HEK293 (cell line): Measurements from ENCODE around the gene KRTAP24-1.

Source experiments
- KLF10 ChIP-seq: fragments of 450-650 bp; IDR thresholded peaks from 2 replicates; pipeline ENCODE4 v1.5.1; 2018; ENCODE audit warnings: missing biosample characterization, mild to moderate bottlenecking, missing genetic modification characterization
- YY1 ChIP-seq: fragments of 450-650 bp; formaldehyde crosslinking; IDR thresholded peaks from 2 replicates; pipeline ENCODE4 v1.5.1; 2018; ENCODE audit warnings: missing biosample characterization, missing genetic modification characterization
- ZBTB21 ChIP-seq: fragments of 450-650 bp; formaldehyde crosslinking; IDR thresholded peaks from 2 replicates; pipeline ENCODE4 v1.5.1; 2017; ENCODE audit warnings: missing biosample characterization, missing genetic modification characterization
- ZNF175 ChIP-seq: fragments of 450-650 bp; formaldehyde crosslinking; IDR thresholded peaks from 2 replicates; pipeline ENCODE4 v1.5.1; 2016; ENCODE audit warnings: missing biosample characterization, missing genetic modification characterization
- ZNF521 ChIP-seq: fragments of 450-650 bp; formaldehyde crosslinking; IDR thresholded peaks from 2 replicates; pipeline ENCODE4 v1.5.1; 2017; ENCODE audit warnings: missing biosample characterization, mild to moderate bottlenecking, missing genetic modification characterization
- ZNF701 ChIP-seq: fragments of 450-650 bp; formaldehyde crosslinking; IDR thresholded peaks from 2 replicates; pipeline ENCODE4 v1.5.1; 2016; ENCODE audit warnings: missing biosample characterization, missing genetic modification characterization
- ZNF791 ChIP-seq: fragments of 450-650 bp; formaldehyde crosslinking; IDR thresholded peaks from 2 replicates; pipeline ENCODE4 v1.5.1; 2016; ENCODE audit warnings: missing biosample characterization, missing genetic modification characterization
- TF ChIP-seq, protein P1 (sequence below): fragments of 450-650 bp; formaldehyde crosslinking; IDR thresholded peaks from 2 replicates; pipeline ENCODE4 v1.5.1; 2016; ENCODE audit warnings: missing biosample characterization, missing genetic modification characterization
- TF ChIP-seq, protein P2 (sequence below): sonication (generic); formaldehyde crosslinking; IDR thresholded peaks from 2 replicates; pipeline ENCODE4 v1.8.1; 2022; ENCODE audit warnings: mild to moderate bottlenecking, moderate library complexity, missing genetic modification reagents
- TF ChIP-seq, protein P3 (sequence below): fragments of 450-650 bp; formaldehyde crosslinking; IDR thresholded peaks from 2 replicates; pipeline ENCODE4 v1.5.1; 2016; ENCODE audit warnings: missing biosample characterization, missing genetic modification characterization

DNA sequence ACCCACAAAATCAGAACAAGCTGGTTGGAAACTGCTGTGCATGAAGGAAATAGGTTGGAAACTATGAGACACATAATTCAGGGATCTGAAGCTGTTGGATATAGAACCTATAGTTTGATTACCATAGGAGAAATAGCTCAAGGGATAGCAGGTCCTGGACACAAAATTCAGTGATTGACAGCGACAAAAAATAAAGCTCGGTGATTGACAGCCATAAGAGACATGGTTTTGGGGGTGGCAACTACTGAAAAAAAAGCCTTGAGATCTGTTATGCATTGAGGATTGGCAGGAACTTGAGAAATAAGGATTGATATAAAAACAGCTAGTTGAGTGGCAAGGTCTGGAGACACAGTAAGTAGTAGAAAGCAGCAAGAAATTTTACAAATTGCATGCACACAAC is 6.5 kb upstream of the KRTAP24-1 start, which contains the start of gene KRTAP25-1:
- no peak for TF ChIP-seq ZNF521 (tag by site-specific recombination)
- TF ChIP-seq ZNF791 (tag by site-specific recombination), result no peak
- TF ChIP-seq, protein P1, sequence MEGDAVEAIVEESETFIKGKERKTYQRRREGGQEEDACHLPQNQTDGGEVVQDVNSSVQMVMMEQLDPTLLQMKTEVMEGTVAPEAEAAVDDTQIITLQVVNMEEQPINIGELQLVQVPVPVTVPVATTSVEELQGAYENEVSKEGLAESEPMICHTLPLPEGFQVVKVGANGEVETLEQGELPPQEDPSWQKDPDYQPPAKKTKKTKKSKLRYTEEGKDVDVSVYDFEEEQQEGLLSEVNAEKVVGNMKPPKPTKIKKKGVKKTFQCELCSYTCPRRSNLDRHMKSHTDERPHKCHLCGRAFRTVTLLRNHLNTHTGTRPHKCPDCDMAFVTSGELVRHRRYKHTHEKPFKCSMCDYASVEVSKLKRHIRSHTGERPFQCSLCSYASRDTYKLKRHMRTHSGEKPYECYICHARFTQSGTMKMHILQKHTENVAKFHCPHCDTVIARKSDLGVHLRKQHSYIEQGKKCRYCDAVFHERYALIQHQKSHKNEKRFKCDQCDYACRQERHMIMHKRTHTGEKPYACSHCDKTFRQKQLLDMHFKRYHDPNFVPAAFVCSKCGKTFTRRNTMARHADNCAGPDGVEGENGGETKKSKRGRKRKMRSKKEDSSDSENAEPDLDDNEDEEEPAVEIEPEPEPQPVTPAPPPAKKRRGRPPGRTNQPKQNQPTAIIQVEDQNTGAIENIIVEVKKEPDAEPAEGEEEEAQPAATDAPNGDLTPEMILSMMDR (tag by site-specific recombination), result no peak
- TF ChIP-seq ZNF175 (tag by site-specific recombination), result no peak
- TF ChIP-seq, protein P2, sequence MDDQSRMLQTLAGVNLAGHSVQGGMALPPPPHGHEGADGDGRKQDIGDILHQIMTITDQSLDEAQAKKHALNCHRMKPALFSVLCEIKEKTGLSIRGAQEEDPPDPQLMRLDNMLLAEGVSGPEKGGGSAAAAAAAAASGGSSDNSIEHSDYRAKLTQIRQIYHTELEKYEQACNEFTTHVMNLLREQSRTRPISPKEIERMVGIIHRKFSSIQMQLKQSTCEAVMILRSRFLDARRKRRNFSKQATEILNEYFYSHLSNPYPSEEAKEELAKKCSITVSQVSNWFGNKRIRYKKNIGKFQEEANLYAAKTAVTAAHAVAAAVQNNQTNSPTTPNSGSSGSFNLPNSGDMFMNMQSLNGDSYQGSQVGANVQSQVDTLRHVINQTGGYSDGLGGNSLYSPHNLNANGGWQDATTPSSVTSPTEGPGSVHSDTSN (CRISPR knock-in tag), result no peak
- TF ChIP-seq YY1 (tag by site-specific recombination), result no peak
- no peak for TF ChIP-seq KLF10 (tag by site-specific recombination)
- no peak for TF ChIP-seq ZNF701
- TF ChIP-seq, protein P3, sequence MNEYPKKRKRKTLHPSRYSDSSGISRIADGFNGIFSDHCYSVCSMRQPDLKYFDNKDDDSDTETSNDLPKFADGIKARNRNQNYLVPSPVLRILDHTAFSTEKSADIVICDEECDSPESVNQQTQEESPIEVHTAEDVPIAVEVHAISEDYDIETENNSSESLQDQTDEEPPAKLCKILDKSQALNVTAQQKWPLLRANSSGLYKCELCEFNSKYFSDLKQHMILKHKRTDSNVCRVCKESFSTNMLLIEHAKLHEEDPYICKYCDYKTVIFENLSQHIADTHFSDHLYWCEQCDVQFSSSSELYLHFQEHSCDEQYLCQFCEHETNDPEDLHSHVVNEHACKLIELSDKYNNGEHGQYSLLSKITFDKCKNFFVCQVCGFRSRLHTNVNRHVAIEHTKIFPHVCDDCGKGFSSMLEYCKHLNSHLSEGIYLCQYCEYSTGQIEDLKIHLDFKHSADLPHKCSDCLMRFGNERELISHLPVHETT (tag by site-specific recombination), result no peak
- no peak for TF ChIP-seq ZBTB21
